Stimulated activated CD8-positive, alpha-beta memory T cell treated with anti-CD3 and anti-CD28 coated beads, Interleukin-15, amount 100 ng/mL, for 1 hour (primary cell): Measurements from ENCODE around the gene DDX28.
"Not testable (repeated sequence)": the region's sequence is repeated elsewhere in the genome, so short reads cannot be mapped to it uniquely, and the experiment has no call there.

Experiments
- DNase-seq: peaks from one replicate; pipeline ENCODE4 v3.0.0-alpha.2; 2020; ENCODE audit warnings: low read depth

DDX28 gene

GRCh38 chr16:68037841-68038597 lies 15.0 kb upstream of the DDX28 start:
- no peak for DNase-seq

GRCh38 chr16:68035227-68035626 lies 12.2 kb upstream of the DDX28 start:
- no peak for DNase-seq

GRCh38 chr16:68033101-68033500 lies 10.1 kb upstream of the DDX28 start:
- no peak for DNase-seq

DNA sequence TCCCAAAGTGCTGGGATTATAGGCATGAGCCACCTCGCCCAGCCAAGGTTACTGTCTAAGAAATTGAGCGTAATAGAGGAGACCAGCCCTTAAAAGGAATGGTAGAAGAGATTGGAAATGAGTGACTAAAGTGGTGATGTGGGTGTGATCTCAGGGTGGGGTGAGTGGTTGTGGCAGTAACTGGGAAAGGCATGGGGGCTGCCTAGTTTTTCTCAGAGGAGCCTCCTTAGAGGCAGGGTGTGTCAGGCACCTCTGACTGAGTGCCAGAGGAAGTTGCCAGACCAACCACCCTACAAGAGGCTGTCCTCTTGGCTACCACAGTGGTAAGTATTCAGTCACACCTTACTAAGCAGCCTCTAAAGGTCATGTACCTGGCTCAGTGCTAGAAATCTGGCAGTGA lies 8.9 kb upstream of the DDX28 start:
- no peak for DNase-seq

DNA sequence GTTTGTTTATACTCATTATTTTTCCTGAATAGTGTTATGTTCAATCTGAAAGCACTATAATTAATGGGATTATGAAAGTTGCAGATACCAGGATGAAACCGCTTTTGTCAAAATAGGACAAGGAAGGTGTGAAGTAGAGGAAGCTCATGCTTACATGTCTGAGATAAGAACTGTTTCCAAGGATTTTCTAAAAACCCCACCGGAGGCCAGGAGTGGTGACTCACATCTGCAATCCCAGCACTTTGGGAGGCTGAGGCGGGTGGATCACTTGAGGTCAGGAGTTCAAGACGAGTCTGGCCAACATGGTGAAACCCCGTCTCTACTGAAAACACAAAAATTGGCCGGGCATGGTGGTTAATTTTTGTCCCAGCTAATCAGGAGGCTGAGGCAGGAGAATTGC lies 7.1 kb upstream of the DDX28 start:
- not testable (repeated sequence) for DNase-seq

DNA sequence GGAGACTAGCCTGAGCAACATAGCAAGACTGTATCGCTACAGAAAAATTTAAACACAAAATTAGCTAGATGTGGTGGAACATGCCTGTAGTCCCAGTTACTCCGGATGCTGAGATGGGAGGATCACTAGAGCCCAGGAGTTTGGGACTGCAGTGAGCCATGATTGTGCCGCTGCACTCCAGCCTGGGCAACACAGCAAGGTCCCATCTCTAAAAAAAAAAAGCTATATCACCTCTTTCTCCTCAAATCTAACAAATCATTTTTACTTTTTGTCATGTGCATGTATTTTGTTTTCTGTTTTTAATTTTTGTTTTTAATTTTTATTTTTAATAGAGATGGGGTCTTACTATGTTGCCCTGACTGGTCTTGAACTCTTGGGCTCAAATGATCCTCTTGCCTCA lies 6.0 kb upstream of the DDX28 start:
- no peak for DNase-seq

DNA sequence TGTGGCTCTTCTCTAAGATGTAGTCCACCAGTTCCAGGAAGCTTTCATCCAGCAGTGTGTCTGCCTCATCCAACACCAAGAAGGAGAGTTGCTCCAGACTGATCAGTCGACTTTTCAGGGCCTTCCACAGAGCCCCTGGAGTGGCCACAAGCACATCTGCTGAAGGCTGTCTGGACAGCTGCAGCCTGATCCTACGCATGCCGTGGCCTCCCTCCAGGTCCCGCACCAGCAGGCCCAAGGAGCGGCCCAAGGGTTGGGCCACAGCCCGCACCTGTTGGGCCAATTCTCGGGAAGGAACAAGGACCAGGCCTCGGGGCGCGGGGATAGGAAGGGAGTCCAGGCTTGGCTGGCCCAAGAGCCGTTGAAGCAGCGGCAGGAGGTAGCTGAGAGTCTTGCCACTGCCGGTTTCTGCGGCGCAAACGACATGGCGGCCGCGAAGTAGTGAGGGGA lies 729 bp downstream of the DDX28 start:
- DNase-seq = no peak

DNA sequence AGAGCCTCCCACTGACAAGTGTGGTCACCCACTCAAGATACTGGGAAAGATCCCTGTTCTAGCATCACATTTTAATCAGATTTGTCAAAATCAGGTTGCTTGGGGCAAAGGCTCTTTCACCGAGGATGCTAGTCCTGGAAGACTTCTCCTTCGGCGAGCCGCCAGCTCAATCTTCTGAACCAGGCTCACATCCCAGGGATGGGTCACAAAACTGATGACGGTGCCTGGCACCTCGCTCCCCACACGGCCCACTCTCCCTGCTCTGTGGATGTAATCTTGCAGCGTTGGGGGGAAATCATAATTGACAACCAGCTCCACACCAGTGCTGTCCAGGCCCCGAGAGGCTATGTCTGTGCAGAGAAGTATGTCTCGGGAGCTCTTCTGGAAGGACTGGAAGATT lies 1.5 kb downstream of the DDX28 start:
- no peak for DNase-seq

DNA sequence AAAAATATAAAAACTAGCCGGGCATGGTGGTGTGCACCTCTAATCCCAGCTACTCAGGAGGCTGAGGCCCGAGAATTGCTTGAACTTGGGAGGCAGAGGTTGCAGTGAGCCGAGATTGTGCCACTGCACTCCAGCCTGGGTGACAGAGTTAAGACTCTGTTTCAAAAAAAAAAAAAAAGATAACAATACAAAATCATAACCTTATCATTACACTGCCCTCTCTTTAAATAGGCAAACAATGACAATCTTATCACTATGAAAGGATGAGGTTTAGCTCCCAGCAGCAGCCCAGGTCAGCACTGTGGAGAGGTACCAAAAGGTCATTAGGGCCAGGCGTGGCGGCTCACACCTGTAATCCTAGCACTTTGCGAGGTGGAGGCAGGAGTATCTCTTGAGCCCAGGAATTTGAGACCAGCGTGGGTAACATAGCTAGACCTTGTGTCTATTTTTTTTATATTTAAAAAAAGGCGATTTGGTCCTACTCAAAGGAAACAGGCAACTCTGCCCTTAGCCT lies 3.8 kb downstream of the DDX28 start:
- DNase-seq = no peak

DNA sequence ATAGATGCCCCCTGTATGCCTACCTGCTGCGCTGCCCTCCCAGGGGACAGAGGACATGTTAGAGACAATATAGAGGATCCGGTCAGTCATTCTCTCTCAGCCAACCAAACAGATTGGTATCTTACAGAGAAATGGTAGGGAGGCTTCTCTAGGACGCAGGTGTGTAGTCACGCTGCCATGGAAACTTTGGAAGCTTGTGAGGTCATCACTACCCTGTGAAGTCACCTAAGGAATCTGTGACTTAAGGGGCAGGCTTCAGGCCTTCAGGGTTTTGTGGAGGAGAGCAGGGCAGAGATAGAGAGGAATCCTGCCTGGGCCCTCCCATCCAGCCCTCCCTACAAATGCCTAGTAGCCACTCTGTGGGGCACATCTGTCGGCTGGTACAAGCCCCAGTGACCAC lies 7.4 kb downstream of the DDX28 start, which contains the start of gene DPEP2NB:
Gene DPEP2NB (minus strand): TSS at position 231 of the 400 bp plus-strand sequence. CDS start 141 bp downstream, at position 90.
- no peak for DNase-seq

- no peak for DNase-seq
Measured at GRCh38 chr16:68013440-68013839, 9.6 kb downstream of the DDX28 start.

- DNase-seq = not testable (repeated sequence)
Measured at GRCh38 chr16:68009872-68010271, 13.2 kb downstream of the DDX28 start.

DNA sequence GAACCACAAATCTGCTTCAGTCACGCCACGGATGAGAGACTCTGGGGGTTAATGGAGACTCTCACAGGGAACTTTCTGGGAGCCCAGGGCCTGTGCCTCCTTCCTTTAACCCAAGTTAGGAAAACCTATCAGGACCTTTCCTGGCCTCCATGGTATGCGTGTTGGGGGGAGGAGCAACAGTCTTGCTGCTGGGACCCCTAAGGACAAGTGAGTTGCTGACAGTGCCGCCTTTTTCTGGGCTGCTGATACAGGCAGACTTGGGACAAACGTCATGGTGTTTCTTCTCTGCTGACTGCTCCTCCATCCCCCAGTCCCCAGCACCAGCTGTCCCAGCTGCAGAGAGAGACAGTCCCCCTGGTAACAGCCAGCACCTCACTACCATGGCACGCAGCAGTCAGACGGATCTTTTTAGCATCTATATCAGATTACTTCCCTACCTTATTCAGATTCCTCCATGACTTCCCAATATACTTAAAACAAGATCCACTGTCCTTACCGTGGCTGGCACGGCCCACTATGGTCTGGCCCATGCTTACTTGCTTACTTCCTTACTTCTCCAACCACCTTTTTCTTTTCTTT lies 13.8 kb downstream of the DDX28 start:
- no peak for DNase-seq

GRCh38 chr16:68005786-68006286 lies 17.2 kb downstream of the DDX28 start:
- no peak for DNase-seq

DNA sequence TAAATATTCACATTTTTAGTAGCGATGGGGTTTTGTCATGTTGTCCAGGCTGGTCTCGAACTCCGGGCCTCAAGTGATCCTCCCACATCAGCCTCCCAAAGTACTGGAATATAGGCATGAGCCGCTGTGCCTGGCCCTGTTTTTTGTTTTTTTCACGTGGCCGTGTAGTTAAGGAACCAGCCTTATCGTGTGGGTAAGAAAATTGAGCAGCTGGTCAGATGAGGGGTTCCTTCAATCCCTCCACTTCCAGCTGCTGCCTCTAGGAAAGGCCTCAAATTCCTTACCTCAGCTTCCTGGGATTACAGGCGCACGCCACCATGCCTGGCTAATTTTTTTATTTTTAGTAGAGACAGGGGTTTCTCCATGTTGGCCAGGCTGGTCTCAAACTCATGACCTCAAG lies 17.8 kb downstream of the DDX28 start:
- DNase-seq = no peak

GRCh38 chr16:68003031-68003430 lies 20.0 kb downstream of the DDX28 start:
- DNase-seq = no peak

DNA sequence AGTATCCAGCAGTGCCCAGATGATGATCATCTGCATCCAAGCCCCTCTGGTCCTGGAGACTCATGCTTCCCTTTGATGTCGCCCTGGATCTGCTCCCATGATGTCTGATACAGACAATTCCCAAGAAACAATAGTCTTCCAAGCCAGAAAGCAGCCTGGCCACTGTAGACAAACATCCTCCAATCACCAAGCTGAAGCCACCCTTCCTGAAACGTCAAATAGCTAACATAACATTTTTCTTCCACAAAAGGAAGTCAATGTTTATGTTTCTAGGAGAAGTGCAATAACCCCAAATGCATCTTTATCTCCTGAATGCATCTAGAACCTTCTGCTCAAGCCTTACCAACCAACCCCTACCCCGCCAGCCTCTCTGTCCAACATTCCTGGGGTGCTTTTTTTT lies 22.6 kb downstream of the DDX28 start:
- DNase-seq = no peak

DNA sequence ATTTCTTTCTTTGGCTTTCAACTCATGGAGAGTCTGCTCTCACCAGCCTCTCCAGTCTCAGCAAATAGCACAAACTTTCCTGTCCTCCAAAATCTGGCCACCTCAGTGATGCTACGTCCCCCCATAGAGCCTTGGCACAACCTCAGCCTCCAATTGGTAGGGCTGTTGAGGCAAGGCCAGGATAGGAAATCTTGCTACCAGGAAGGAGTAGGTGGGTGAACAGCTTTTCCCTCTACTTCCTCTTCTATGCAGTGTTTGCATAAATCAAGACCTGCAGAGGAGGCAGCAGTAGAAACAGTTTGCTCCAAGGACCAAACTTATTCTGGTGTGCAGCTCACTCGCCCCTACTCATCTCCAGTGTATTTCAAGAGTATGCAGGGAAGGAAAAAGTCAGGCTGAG lies 23.0 kb downstream of the DDX28 start:
- no peak for DNase-seq

GRCh38 chr16:67998779-67999688 lies 24.0 kb downstream of the DDX28 start, which contains the start of gene DPEP2:
TSS of gene DPEP2 (minus strand) at chr16:67999484. CDS start at chr16:67993212, 6,272 bp downstream.
- DNase-seq = not testable (repeated sequence)

DNA sequence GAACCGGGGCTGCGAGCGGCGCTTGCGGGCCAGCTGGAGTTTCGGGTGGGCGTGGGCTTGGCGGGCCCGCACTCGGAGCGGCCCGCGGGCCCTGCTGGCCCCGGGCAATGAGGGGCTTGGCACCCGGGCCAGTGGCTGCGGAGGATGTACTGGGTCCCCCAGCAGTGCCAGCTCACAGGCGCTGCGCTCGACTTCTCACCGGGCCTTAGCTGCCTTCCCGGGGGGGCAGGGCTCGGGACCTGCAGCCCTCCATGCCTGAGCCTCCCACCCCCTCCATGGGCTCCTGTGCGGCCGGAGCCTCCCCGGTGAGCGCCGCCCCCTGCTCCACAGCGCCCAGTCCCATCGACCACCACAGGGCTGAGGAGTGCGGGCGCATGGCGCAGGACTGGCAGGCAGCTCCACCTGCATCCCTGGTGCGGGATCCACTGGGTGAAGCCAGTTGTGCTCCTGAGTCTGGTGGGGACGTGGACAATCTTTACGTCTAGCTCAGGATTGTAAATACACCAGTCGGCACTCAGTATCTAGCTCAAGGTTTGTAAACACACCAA lies 24.7 kb downstream of the DDX28 start:
- not testable (repeated sequence) for DNase-seq

DNA sequence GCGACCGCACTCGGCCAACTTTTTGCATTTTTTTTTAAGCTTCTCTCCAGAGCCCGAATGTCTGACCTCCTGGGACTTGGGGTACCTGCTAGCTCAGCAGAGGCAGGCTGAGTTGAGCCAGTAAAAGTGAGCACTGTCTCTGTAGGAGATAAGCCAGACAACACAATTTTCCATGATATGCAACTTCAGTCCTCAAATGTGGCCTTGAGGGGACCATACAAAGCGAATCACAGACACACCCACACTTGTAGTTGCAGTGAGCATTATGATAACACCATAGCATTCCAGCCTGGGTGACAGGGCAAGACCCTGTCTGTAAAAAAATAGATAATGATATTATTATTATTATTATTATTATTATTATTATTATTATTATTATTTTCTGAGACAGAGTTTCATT lies 26.4 kb downstream of the DDX28 start:
- no peak for DNase-seq

DNA sequence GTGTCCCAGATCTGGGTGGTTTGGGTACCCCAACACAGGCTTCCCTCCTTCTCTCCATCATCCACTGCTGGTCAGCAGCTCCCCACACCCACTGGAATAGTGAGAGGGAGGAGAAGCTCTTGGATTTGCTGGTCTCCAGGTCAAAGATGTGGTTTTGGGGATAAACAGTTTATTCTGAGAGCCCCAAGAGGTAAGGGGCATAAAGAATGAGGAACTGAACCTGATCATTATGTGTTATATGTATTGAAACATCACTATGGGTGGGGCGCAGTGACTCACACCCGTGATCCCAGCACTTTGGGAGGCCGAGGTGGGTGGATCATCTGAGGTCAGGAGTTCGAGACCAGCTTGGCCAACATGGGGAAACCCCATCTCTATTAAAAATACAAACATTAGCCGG lies 27.6 kb downstream of the DDX28 start:
- no peak for DNase-seq
